ENCODE data around the gene ZNF280D. TPM values are rescaled to one million over a fixed set of nuclear protein-coding genes. Genes with fewer than 3 reads are reported as not detected.

ZNF280D gene
- total and polyA plus RNA-seq, 2 of the 8 experiments (the other 6 are each of a cell fraction or from before 2014, with no cell fraction given), result 7.4 to 27.5 TPM

DNA sequence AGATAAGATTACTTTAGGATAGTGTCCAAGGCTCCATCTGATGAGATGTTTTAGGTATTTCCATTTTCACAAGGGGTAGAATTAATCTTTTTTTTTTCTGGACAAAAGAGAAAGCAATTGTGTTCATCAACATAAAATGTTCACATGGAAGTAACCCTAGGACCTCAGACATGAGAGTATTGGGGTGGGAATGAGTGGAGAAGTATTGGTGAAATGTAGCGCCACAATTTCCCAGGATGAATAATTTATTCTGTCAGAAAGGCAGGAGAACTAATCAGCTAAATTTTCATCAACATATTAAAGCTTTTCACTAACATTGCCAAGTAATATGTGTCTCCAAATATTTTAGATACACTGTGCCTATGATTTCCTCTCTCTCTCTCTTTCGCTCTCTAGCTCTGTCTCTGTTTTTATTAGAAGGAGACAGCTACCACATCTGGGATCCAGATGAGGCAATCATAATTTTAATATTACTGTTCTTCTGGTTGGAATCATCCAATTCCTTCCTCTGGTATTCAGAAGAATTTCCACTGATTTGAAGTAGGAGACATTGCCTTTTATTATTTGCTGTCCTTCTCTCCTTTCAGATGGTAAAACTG lies 21.6 kb upstream of the ZNF280D start (continued):
- TF ChIP-seq, protein P1, sequence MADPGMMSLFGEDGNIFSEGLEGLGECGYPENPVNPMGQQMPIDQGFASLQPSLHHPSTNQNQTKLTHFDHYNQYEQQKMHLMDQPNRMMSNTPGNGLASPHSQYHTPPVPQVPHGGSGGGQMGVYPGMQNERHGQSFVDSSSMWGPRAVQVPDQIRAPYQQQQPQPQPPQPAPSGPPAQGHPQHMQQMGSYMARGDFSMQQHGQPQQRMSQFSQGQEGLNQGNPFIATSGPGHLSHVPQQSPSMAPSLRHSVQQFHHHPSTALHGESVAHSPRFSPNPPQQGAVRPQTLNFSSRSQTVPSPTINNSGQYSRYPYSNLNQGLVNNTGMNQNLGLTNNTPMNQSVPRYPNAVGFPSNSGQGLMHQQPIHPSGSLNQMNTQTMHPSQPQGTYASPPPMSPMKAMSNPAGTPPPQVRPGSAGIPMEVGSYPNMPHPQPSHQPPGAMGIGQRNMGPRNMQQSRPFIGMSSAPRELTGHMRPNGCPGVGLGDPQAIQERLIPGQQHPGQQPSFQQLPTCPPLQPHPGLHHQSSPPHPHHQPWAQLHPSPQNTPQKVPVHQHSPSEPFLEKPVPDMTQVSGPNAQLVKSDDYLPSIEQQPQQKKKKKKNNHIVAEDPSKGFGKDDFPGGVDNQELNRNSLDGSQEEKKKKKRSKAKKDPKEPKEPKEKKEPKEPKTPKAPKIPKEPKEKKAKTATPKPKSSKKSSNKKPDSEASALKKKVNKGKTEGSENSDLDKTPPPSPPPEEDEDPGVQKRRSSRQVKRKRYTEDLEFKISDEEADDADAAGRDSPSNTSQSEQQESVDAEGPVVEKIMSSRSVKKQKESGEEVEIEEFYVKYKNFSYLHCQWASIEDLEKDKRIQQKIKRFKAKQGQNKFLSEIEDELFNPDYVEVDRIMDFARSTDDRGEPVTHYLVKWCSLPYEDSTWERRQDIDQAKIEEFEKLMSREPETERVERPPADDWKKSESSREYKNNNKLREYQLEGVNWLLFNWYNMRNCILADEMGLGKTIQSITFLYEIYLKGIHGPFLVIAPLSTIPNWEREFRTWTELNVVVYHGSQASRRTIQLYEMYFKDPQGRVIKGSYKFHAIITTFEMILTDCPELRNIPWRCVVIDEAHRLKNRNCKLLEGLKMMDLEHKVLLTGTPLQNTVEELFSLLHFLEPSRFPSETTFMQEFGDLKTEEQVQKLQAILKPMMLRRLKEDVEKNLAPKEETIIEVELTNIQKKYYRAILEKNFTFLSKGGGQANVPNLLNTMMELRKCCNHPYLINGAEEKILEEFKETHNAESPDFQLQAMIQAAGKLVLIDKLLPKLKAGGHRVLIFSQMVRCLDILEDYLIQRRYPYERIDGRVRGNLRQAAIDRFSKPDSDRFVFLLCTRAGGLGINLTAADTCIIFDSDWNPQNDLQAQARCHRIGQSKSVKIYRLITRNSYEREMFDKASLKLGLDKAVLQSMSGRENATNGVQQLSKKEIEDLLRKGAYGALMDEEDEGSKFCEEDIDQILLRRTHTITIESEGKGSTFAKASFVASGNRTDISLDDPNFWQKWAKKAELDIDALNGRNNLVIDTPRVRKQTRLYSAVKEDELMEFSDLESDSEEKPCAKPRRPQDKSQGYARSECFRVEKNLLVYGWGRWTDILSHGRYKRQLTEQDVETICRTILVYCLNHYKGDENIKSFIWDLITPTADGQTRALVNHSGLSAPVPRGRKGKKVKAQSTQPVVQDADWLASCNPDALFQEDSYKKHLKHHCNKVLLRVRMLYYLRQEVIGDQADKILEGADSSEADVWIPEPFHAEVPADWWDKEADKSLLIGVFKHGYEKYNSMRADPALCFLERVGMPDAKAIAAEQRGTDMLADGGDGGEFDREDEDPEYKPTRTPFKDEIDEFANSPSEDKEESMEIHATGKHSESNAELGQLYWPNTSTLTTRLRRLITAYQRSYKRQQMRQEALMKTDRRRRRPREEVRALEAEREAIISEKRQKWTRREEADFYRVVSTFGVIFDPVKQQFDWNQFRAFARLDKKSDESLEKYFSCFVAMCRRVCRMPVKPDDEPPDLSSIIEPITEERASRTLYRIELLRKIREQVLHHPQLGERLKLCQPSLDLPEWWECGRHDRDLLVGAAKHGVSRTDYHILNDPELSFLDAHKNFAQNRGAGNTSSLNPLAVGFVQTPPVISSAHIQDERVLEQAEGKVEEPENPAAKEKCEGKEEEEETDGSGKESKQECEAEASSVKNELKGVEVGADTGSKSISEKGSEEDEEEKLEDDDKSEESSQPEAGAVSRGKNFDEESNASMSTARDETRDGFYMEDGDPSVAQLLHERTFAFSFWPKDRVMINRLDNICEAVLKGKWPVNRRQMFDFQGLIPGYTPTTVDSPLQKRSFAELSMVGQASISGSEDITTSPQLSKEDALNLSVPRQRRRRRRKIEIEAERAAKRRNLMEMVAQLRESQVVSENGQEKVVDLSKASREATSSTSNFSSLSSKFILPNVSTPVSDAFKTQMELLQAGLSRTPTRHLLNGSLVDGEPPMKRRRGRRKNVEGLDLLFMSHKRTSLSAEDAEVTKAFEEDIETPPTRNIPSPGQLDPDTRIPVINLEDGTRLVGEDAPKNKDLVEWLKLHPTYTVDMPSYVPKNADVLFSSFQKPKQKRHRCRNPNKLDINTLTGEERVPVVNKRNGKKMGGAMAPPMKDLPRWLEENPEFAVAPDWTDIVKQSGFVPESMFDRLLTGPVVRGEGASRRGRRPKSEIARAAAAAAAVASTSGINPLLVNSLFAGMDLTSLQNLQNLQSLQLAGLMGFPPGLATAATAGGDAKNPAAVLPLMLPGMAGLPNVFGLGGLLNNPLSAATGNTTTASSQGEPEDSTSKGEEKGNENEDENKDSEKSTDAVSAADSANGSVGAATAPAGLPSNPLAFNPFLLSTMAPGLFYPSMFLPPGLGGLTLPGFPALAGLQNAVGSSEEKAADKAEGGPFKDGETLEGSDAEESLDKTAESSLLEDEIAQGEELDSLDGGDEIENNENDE (IDR thresholded peaks at IDR 0.05; ENCODE audit: insufficient replicate concordance, low read length), result no peak
- TF ChIP-seq EP300 (IDR thresholded peaks at IDR 0.05; ENCODE audit: borderline replicate concordance in 1 of 2, low read depth in 2 of 2, low read length in 2 of 2) (no peak), CHD2 (IDR thresholded peaks at IDR 0.05; ENCODE audit: low read length) (no peak), TBP (IDR thresholded peaks at IDR 0.05; ENCODE audit: low read depth, low read length) (no peak), PHF8 (conservative IDR thresholded peaks at IDR 0.05; ENCODE audit: low read depth, low read length) (no peak)

Measured in H1 (cell line).